ENCODE measurements around the gene BCL2L11. TPM values are rescaled to one million over a fixed set of nuclear protein-coding genes. Genes with fewer than 3 reads are reported as not detected.

BCL2L11 gene
- total and polyA plus RNA-seq, 10 of the 15 experiments (the other 5 are each of a cell fraction or from before 2014, with no cell fraction given) = 0.29 to 10.1 (median 1.1) TPM

GRCh38 chr2:111091811-111092211 lies 28.9 kb upstream of the BCL2L11 start:
- peak; percentile 52 for ATAC-seq
- 13% methylated on average over 3 of the region's 3 CpGs for WGBS (ENCODE audit: insufficient coverage, insufficient replicate concordance, low lambda C conversion rate, missing lambda C conversion rate)
- BruUV-seq (replicated peaks) = no TSS peak

More at GRCh38 chr2:111091811-111092211, 28.9 kb upstream of the BCL2L11 start:
- no peaks in the 10 kb centered on the region for H3K4me1 ChIP-seq (ENCODE audit: control insufficient read depth, insufficient read depth, low read length)
- CTCF ChIA-PET = interaction anchor here (0.9 kb wide), 1 partner anchor 29 kb away, joined by 4 read pairs; no protein-coding TSS in a partner anchor
- H3K9me3 ChIP-seq (replicated peaks; ENCODE audit: control insufficient read depth, insufficient read depth, low read length) = no peaks in the 10 kb centered on the region
- DNase-seq (ENCODE audit: low read depth, low spot score) (no peak), FAIRE-seq (no peak)
- H3K27me3 ChIP-seq (replicated peaks in 1 of 2; ENCODE audit: control insufficient read depth in 2 of 2, insufficient read depth in 2 of 2, low read length in 1 of 2) = peaks cover 3% of the 10 kb centered on the region in 2 experiments; a peak in 2 of 4 replicates
- H3K4me3 ChIP-seq = no peak overlapping the region
- H4K20me1 ChIP-seq (ENCODE audit: control insufficient read depth, insufficient read depth) = no peaks in the 10 kb centered on the region
- POLR2A ChIA-PET = no interaction called here
- no peak overlapping the region for H3K9ac ChIP-seq (ENCODE audit: control insufficient read depth, insufficient read depth, low read length)
- RAD21 ChIA-PET (ENCODE audit: unreplicated experiment) = no interaction called here
- TF ChIP-seq JUNB (IDR thresholded peaks at IDR 0.05) (peak; percentile 65), CREM (IDR thresholded peaks at IDR 0.05; ENCODE audit: low read depth) (peak; percentile 27; the same call in 1 of the 2 replicates), KDM1A (IDR thresholded peaks at IDR 0.05; ENCODE audit: borderline replicate concordance) (no peak), RAD51 (IDR thresholded peaks at IDR 0.05) (peak; percentile 45), MXI1 (IDR thresholded peaks at IDR 0.05; ENCODE audit: low read depth, low read length) (no peak), FOXK2 (IDR thresholded peaks at IDR 0.05) (no peak), IKZF2 (IDR thresholded peaks at IDR 0.05) (0 out of 4 replicates have a peak, but pooled peaks of 1 of the 2 experiments have one; percentile 16), SIN3A (IDR thresholded peaks at IDR 0.05; ENCODE audit: low read depth, low read length) (no peak), CBX5 (IDR thresholded peaks at IDR 0.05; ENCODE audit: low read depth) (no peak), SRF (IDR thresholded peaks at IDR 0.05; ENCODE audit: low read depth in 2 of 2, low read length in 2 of 2) (0 out of 4 replicates have a peak, but pooled peaks of 1 of the 2 experiments have one; percentile 47), NFIC (IDR thresholded peaks at IDR 0.05; ENCODE audit: low read depth, low read length) (peak; percentile 58; the same call in 1 of the 2 replicates), PAX5 (IDR thresholded peaks at IDR 0.05; ENCODE audit: borderline replicate concordance, low read depth, low read length) (peak; percentile 17; the same call in 1 of the 2 replicates), RUNX3 (IDR thresholded peaks at IDR 0.05; ENCODE audit: low read length) (peak; percentile 63), BCL11A (IDR thresholded peaks at IDR 0.05; ENCODE audit: low read depth, low read length) (peak; percentile 50; the same call in 1 of the 2 replicates), HDGF (IDR thresholded peaks at IDR 0.05) (no peak), EGR1 (IDR thresholded peaks at IDR 0.05; ENCODE audit: borderline replicate concordance in 1 of 2, low read depth in 2 of 2, low read length in 2 of 2) (no peak), SMAD1 (IDR thresholded peaks at IDR 0.05; ENCODE audit: low read depth, partially characterized antibody) (no peak), PKNOX1 (IDR thresholded peaks at IDR 0.05) (no peak), ELK1 (IDR thresholded peaks at IDR 0.05; ENCODE audit: low read depth, low read length) (no peak), CBFB (IDR thresholded peaks at IDR 0.05; ENCODE audit: low read depth) (no peak), FOXM1 (IDR thresholded peaks at IDR 0.05; ENCODE audit: low read depth, low read length) (peak; percentile 42; the same call in 1 of the 2 replicates), BACH1 (IDR thresholded peaks at IDR 0.05; ENCODE audit: borderline replicate concordance) (no peak)
- TF ChIP-seq, protein P1, sequence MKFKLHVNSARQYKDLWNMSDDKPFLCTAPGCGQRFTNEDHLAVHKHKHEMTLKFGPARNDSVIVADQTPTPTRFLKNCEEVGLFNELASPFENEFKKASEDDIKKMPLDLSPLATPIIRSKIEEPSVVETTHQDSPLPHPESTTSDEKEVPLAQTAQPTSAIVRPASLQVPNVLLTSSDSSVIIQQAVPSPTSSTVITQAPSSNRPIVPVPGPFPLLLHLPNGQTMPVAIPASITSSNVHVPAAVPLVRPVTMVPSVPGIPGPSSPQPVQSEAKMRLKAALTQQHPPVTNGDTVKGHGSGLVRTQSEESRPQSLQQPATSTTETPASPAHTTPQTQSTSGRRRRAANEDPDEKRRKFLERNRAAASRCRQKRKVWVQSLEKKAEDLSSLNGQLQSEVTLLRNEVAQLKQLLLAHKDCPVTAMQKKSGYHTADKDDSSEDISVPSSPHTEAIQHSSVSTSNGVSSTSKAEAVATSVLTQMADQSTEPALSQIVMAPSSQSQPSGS (IDR thresholded peaks at IDR 0.05; ENCODE audit: low read length) = peak; percentile 52; the same call in 1 of the 2 replicates
- H3K27ac ChIP-seq (ENCODE audit: control insufficient read depth, insufficient read depth) = no peak overlapping the region
- H3K36me3 ChIP-seq (ENCODE audit: control insufficient read depth in 2 of 2, insufficient read depth in 2 of 2, low read length in 1 of 2) = no peaks in the 10 kb centered on the region
- H2AFZ ChIP-seq (ENCODE audit: control insufficient read depth, low read depth, low read length) = no peak overlapping the region
- H3K4me2 ChIP-seq (ENCODE audit: control insufficient read depth, insufficient read depth) = no peak overlapping the region
- no peaks in the 10 kb centered on the region for H3K79me2 ChIP-seq (ENCODE audit: control insufficient read depth, insufficient read depth, low read length)
- intact Hi-C loops (cut with micrococcal nuclease; ENCODE audit: unreplicated experiment) (no loop called here), in situ Hi-C loops (cut with MboI) (no loop called here)
- SMC1A ChIA-PET (ENCODE audit: uncharacterized antibody, unreplicated experiment) = no interaction called here

All from GM12878 (cell line).